HepG2 (cell line): ENCODE data around the gene TMC8. TPM values are rescaled to one million over a fixed set of nuclear protein-coding genes. Genes with fewer than 3 reads are reported as not detected.

Source experiments
- ARID3A ChIP-seq: IDR thresholded peaks from 2 replicates; pipeline ENCODE4 v1.6.1; 2012; ENCODE audit warnings: low read depth, low read length, improper control_type of control experiment
- CAMTA2 ChIP-seq: sonication (generic); formaldehyde crosslinking; IDR thresholded peaks from 2 replicates; pipeline ENCODE4 v1.4.0; 2020; ENCODE audit warnings: mild to moderate bottlenecking, missing genetic modification reagents, borderline replicate concordance
- ESRRA ChIP-seq: sonication (generic); formaldehyde crosslinking; IDR thresholded peaks from 2 replicates; pipeline ENCODE4 v1.5.1; 2020; ENCODE audit warnings: mild to moderate bottlenecking, low read depth, missing genetic modification reagents
- HNRNPUL1 ChIP-seq: fragments of 200-400 bp; formaldehyde crosslinking; IDR thresholded peaks from 2 replicates; pipeline ENCODE4 v1.6.1; 2017; ENCODE audit warnings: low read depth, mild to moderate bottlenecking, low read length, moderate library complexity
- JDP2 ChIP-seq: sonication (generic); formaldehyde crosslinking; IDR thresholded peaks from 2 replicates; pipeline ENCODE4 v1.8.1; 2022; ENCODE audit warnings: missing genetic modification reagents, borderline replicate concordance
- JUNB ChIP-seq: sonication (generic); formaldehyde crosslinking; IDR thresholded peaks from 2 replicates; pipeline ENCODE4 v1.8.0; 2022; ENCODE audit warnings: missing genetic modification reagents, mild to moderate bottlenecking, borderline replicate concordance
- KAT2B ChIP-seq: fragments of 150-350 bp; IDR thresholded peaks from 2 replicates; pipeline ENCODE4 v1.6.1; 2014; ENCODE audit warnings: low read depth, low read length, borderline replicate concordance
- KDM5A ChIP-seq: fragments of 200-600 bp; sonication (generic); IDR thresholded peaks from 2 replicates; pipeline ENCODE4 v1.7.0; 2018; ENCODE audit warnings: antibody characterized with exemption, mild to moderate bottlenecking, low read length, borderline replicate concordance
- MLXIP ChIP-seq: sonication (generic); formaldehyde crosslinking; IDR thresholded peaks from 2 replicates; pipeline ENCODE4 v1.9.0; 2021; ENCODE audit warnings: missing genetic modification reagents, borderline replicate concordance
- NFAT5 ChIP-seq: sonication (generic); formaldehyde crosslinking; IDR thresholded peaks from 2 replicates; pipeline ENCODE4 v1.4.0; 2020; ENCODE audit warnings: missing genetic modification reagents
- SALL2 ChIP-seq: sonication (generic); formaldehyde crosslinking; IDR thresholded peaks from 2 replicates; pipeline ENCODE4 v1.8.1; 2023; ENCODE audit warnings: mild to moderate bottlenecking, missing genetic modification reagents, inconsistent platforms
- TBX2 ChIP-seq: sonication (generic); formaldehyde crosslinking; IDR thresholded peaks from 2 replicates; pipeline ENCODE4 v1.5.0; 2020; ENCODE audit warnings: missing genetic modification reagents, mild to moderate bottlenecking, borderline replicate concordance
- YY1 ChIP-seq: IDR thresholded peaks from 2 replicates; pipeline ENCODE4 v1.6.1; 2011; ENCODE audit warnings: low read length, low read depth, moderate library complexity, mild to moderate bottlenecking; ENCODE audit not compliant: insufficient read depth, insufficient replicate concordance
- ZBTB38 ChIP-seq: sonication (generic); formaldehyde crosslinking; IDR thresholded peaks from 2 replicates; pipeline ENCODE4 v1.5.1; 2020; ENCODE audit warnings: mild to moderate bottlenecking, missing genetic modification reagents
- ZMYM3 ChIP-seq: sonication (generic); formaldehyde crosslinking; IDR thresholded peaks from 2 replicates; pipeline ENCODE4 v1.5.1; 2020; ENCODE audit warnings: mild to moderate bottlenecking, missing genetic modification reagents
- ZNF326 ChIP-seq: sonication (generic); formaldehyde crosslinking; IDR thresholded peaks from 2 replicates; pipeline ENCODE4 v1.4.0; 2020; ENCODE audit warnings: missing genetic modification reagents, borderline replicate concordance
- ZNF556 ChIP-seq: sonication (generic); formaldehyde crosslinking; IDR thresholded peaks from 2 replicates; pipeline ENCODE4 v1.4.0; 2020; ENCODE audit warnings: mild to moderate bottlenecking, missing genetic modification reagents, borderline replicate concordance
- ZNF704 ChIP-seq: sonication (generic); formaldehyde crosslinking; IDR thresholded peaks from 2 replicates; pipeline ENCODE4 v1.8.1; 2023; ENCODE audit warnings: mild to moderate bottlenecking, inconsistent platforms, moderate library complexity, missing genetic modification reagents, borderline replicate concordance
- ZSCAN9 ChIP-seq: IDR thresholded peaks from 2 replicates; pipeline ENCODE4 v1.6.1; 2016; ENCODE audit warnings: borderline replicate concordance
- polyA plus RNA-seq, 8 experiments: library from polyadenylated mRNA; depleted of rRNA in 3 of 8; stranded (reverse) in 7 of 8; unstranded in 1 of 8; fragments of >200 nt; fragmentation: Illumina TruSeq in 4 of 8; extraction: Trizol in 4 of 8; gene quantifications; 2 replicates each; pipeline versions ENCODE4 v1.2.1 to v1.2.3, GENCODE V29; 2011 to 2016; ENCODE audit warnings: low read depth in 4 of 8, missing spikeins in 1 of 8, mixed read lengths in 1 of 8; ENCODE audit not compliant: insufficient read depth in 1 of 8
- total RNA-seq, 5 experiments: library from RNA; depleted of rRNA; stranded (reverse); fragments of >200 nt; fragmentation: Illumina TruSeq; extraction: Trizol; gene quantifications; 2 replicates each; pipeline ENCODE4 v1.2.3, GENCODE V29; 2016; ENCODE audit warnings: low read depth in 1 of 5

Gene TMC8
- total and polyA plus RNA-seq, 2 of the 13 experiments (the other 11 are each of a cell fraction or from before 2014, with no cell fraction given) = 0.53 to 7.8 TPM

- no peak for TF ChIP-seq CAMTA2 (CRISPR knock-in tag)
- 0 out of 2 replicates have a peak, but pooled peaks have one; percentile 42 for TF ChIP-seq ZNF556 (CRISPR knock-in tag)
- TF ChIP-seq JDP2 = no peak
- TF ChIP-seq ZBTB38 = peak; percentile 34; the same call in 1 of the 2 replicates
- TF ChIP-seq ZNF704 (CRISPR knock-in tag) = no peak
- no peak for TF ChIP-seq JUNB (CRISPR knock-in tag)
- no peak for TF ChIP-seq ESRRA (CRISPR knock-in tag)
- no peak for TF ChIP-seq ZMYM3 (CRISPR knock-in tag)
- TF ChIP-seq ARID3A = no peak
- TF ChIP-seq ZNF326 (CRISPR knock-in tag) = no peak
- peak; percentile 19 for TF ChIP-seq YY1
- no peak for TF ChIP-seq HNRNPUL1
- TF ChIP-seq ZSCAN9 (CRISPR knock-in tag) = no peak
- no peak for TF ChIP-seq MLXIP (CRISPR knock-in tag)
- TF ChIP-seq SALL2 (CRISPR knock-in tag) = no peak
- TF ChIP-seq NFAT5 (CRISPR knock-in tag) = no peak
- TF ChIP-seq TBX2 (CRISPR knock-in tag) = peak; percentile 30; the same call in 1 of the 2 replicates
- no peak for TF ChIP-seq KDM5A
- no peak for TF ChIP-seq KAT2B
Observed at GRCh38 chr17:78176548-78177025, 46.0 kb downstream of the TMC8 start (continued).
